GM19099 (cell line): ENCODE data around the gene EFNA4.

Experiments used
- POLR2A ChIP-seq: IDR thresholded peaks from 3 replicates; pipeline ENCODE4 v1.6.1; 2011; ENCODE audit warnings: low read depth; ENCODE audit not compliant: insufficient read length; ENCODE audit errors: extremely low read depth

EFNA4 gene

GRCh38 chr1:155083865-155084721 is 20.6 kb downstream of the EFNA4 start:
- TF ChIP-seq POLR2A: no peak

GRCh38 chr1:155084722-155085503 is 21.4 kb downstream of the EFNA4 start:
- TF ChIP-seq POLR2A: peak; percentile 63

- no peak for TF ChIP-seq POLR2A
Measured at GRCh38 chr1:155085504-155086127, 22.1 kb downstream of the EFNA4 start.

- TF ChIP-seq POLR2A: no peak
Measured at GRCh38 chr1:155086128-155086741, 22.7 kb downstream of the EFNA4 start.

- no peak for TF ChIP-seq POLR2A
Measured at GRCh38 chr1:155086856-155087535, 23.5 kb downstream of the EFNA4 start.

- no peak for TF ChIP-seq POLR2A
Measured at GRCh38 chr1:155091071-155092051, 27.8 kb downstream of the EFNA4 start.

GRCh38 chr1:155092131-155092530 is 28.6 kb downstream of the EFNA4 start:
- no peak for TF ChIP-seq POLR2A

- no peak for TF ChIP-seq POLR2A
Measured at GRCh38 chr1:155092641-155093040, 29.1 kb downstream of the EFNA4 start.

- no peak for TF ChIP-seq POLR2A
Measured at GRCh38 chr1:155093911-155094621, 30.5 kb downstream of the EFNA4 start.

GRCh38 chr1:155094622-155094948 is 31.0 kb downstream of the EFNA4 start:
- TF ChIP-seq POLR2A: no peak

- TF ChIP-seq POLR2A: no peak
Measured at GRCh38 chr1:155099331-155099730, 35.8 kb downstream of the EFNA4 start.

- TF ChIP-seq POLR2A: no peak
Measured at GRCh38 chr1:155103325-155103724, 39.8 kb downstream of the EFNA4 start.
